ENCODE results near the gene B4GALNT4. TPM values are rescaled to one million over a fixed set of nuclear protein-coding genes. Genes with fewer than 3 reads are reported as not detected.

B4GALNT4 gene
- total RNA-seq, 3 donors from 2014 or later (not counting 1 experiment from before 2014, with no cell fraction given): 0.66 to 1.5 (median 1.5) TPM

GRCh38 chr11:415640-416041 lies 46.3 kb downstream of the B4GALNT4 start:
- H3K9me3 Mint-ChIP-seq: no peaks in the 10 kb centered on the region
- no peak for ATAC-seq
- H3K36me3 ChIP-seq (ENCODE audit: control insufficient read depth, insufficient read depth, low read length): no peaks in the 10 kb centered on the region
- H3K4me1 ChIP-seq (ENCODE audit: control insufficient read depth, insufficient read depth, low read length): peaks cover 46% of the 10 kb centered on the region
- H3K27ac ChIP-seq (ENCODE audit: low read length): peak overlapping the region; percentile 81
- H3K4me1 Mint-ChIP-seq: peaks cover 17 to 49% of the 10 kb centered on the region in 2 donors
- DNase-seq: peak; percentile 23 to 48
- TF ChIP-seq, protein P1, sequence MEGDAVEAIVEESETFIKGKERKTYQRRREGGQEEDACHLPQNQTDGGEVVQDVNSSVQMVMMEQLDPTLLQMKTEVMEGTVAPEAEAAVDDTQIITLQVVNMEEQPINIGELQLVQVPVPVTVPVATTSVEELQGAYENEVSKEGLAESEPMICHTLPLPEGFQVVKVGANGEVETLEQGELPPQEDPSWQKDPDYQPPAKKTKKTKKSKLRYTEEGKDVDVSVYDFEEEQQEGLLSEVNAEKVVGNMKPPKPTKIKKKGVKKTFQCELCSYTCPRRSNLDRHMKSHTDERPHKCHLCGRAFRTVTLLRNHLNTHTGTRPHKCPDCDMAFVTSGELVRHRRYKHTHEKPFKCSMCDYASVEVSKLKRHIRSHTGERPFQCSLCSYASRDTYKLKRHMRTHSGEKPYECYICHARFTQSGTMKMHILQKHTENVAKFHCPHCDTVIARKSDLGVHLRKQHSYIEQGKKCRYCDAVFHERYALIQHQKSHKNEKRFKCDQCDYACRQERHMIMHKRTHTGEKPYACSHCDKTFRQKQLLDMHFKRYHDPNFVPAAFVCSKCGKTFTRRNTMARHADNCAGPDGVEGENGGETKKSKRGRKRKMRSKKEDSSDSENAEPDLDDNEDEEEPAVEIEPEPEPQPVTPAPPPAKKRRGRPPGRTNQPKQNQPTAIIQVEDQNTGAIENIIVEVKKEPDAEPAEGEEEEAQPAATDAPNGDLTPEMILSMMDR (IDR thresholded peaks at IDR 0.05): no peak
- peak overlapping the region; percentile 82 to 84 for H3K27ac Mint-ChIP-seq
- peak overlapping the region; percentile 70 for H3K4me3 ChIP-seq (ENCODE audit: low read length)
- no peaks in the 10 kb centered on the region for H3K9me3 ChIP-seq (ENCODE audit: control insufficient read depth, insufficient read depth, low read length)
- peak overlapping the region; percentile 96 for H3K4me3 Mint-ChIP-seq
- H3K36me3 Mint-ChIP-seq: no peaks in the 10 kb centered on the region
- H3K27me3 Mint-ChIP-seq (ENCODE audit: low read depth in 2 of 2): no peaks in the 10 kb centered on the region
- no peaks in the 10 kb centered on the region for H3K27me3 ChIP-seq (ENCODE audit: control insufficient read depth, insufficient read depth, low read length)
- 19% methylated on average over 5 of the region's 5 CpGs for WGBS (ENCODE audit: insufficient coverage)
- intact Hi-C loops (cut with micrococcal nuclease): loop anchor here (2.0 to 5.0 kb wide), 3 partner anchors 35 to 208 kb away; partner anchors contain the start of genes BET1L, PTDSS2 and RIC8A

DNA sequence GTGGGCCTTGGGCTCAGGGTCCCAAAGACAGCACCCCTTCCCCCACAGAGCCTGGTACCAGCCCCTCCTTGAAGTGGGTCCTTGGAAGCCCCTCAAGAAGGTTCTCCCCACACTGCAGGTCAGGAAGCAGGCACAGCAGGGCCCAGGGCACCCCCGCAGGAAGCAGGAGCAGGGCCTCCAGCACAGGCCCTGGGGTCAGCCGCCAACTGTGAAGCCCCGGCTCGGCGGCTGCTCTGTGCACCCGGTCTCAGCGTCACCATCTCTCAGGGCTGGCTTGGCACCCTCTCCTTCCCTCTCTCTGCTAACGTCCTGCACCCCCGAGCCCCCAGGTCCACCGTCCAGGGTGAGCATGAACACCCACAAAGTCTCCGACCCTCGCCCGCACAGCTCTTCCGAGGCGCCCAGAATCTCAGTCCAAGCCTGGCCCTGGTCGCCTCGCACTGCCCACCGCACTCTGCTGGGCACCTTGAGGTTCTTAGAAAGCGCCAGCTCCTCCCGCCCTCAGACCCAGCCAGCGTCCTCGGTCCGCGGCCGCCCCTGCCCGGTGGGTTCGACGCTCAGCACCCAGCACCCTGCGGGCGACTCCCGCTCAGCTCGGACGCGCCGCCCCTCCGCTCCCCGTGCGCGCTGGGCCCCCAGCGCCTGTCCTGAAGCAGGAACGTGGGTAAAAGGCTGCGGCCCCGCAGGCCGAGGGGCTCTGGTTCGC lies 46.9 kb downstream of the B4GALNT4 start:
- intact Hi-C loops (cut with micrococcal nuclease): loop anchor here (5.0 kb wide), 2 partner anchors 149 to 209 kb away; partner anchors contain the start of genes BET1L and RIC8A
- TF ChIP-seq, protein P1 (IDR thresholded peaks at IDR 0.05): no peak
- H3K9me3 Mint-ChIP-seq: no peaks in the 10 kb centered on the region
- no peaks in the 10 kb centered on the region for H3K36me3 Mint-ChIP-seq
- no peaks in the 10 kb centered on the region for H3K27me3 Mint-ChIP-seq (ENCODE audit: low read depth in 2 of 2)
- no peaks in the 10 kb centered on the region for H3K27me3 ChIP-seq (ENCODE audit: control insufficient read depth, insufficient read depth, low read length)
- peak overlapping the region; percentile 70 for H3K4me3 ChIP-seq (ENCODE audit: low read length)
- H3K4me1 ChIP-seq (ENCODE audit: control insufficient read depth, insufficient read depth, low read length): peaks cover 46% of the 10 kb centered on the region
- 3% methylated on average over 45 of the region's 45 CpGs for WGBS (ENCODE audit: insufficient coverage)
- H3K9me3 ChIP-seq (ENCODE audit: control insufficient read depth, insufficient read depth, low read length): no peaks in the 10 kb centered on the region
- H3K4me1 Mint-ChIP-seq: peaks cover 17 to 49% of the 10 kb centered on the region in 2 donors
- peak overlapping the region; percentile 96 for H3K4me3 Mint-ChIP-seq
- ATAC-seq (peak; percentile 0 to 17 (median 14)), DNase-seq (peak; percentile 19 to 49)
- peak overlapping the region; percentile 82 to 84 for H3K27ac Mint-ChIP-seq
- no peaks in the 10 kb centered on the region for H3K36me3 ChIP-seq (ENCODE audit: control insufficient read depth, insufficient read depth, low read length)
- peak overlapping the region; percentile 81 for H3K27ac ChIP-seq (ENCODE audit: low read length)

DNA sequence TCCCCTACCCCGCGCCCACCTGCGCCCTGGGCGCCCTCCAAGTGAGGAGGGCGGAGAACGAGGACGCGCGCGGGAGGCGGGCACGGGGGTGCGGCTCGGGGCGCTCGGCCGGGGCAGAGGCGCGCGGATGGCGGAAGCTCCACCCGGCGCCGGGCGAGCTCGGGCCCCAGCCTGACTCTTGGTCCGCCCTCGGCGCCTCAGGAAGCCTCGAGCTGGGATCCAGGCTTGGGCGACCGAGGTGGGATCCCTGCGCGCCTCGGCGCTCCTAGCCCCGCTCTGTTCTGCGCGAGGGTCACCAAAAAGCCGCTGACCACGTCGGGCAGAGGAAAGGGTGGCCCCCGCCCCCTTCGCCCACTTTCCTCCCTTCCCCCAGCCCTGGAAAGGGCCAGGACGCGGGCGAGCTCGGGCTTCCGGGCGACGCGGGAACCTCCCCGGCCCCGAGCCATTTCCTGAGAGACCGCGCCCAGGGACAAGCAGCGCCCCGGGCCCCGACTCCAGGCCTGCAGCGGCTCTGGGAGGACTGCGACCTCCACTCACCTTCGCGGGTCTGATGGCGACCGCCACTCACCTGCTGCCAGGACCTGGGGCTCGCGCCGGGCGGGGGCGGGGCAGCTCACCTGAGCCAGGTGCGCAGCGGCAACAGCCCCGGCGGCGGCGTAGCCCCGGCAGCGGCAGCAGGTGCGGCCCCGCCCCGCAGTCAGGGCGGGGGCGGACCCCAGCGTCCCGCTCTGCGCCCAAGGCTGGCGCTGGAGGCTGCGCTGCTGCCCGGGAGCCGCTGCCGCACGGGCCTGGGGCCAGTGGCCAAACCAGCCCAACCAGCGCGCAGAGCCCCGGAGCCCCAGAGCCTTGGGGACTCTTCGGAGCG lies 47.7 kb downstream of the B4GALNT4 start:
- H3K4me3 Mint-ChIP-seq: peak overlapping the region; percentile 96
- H3K36me3 Mint-ChIP-seq: no peaks in the 10 kb centered on the region
- peak; percentile 57 to 65 for DNase-seq
- Histone ChIP-seq H3K27ac (ENCODE audit: low read length) (peak overlapping the region; percentile 81), H3K4me1 (ENCODE audit: control insufficient read depth, insufficient read depth, low read length) (peaks cover 44% of the 10 kb centered on the region), H3K4me3 (ENCODE audit: low read length) (peak overlapping the region; percentile 70), H3K36me3 (ENCODE audit: control insufficient read depth, insufficient read depth, low read length) (no peaks in the 10 kb centered on the region), H3K9me3 (ENCODE audit: control insufficient read depth, insufficient read depth, low read length) (no peaks in the 10 kb centered on the region), H3K27me3 (ENCODE audit: control insufficient read depth, insufficient read depth, low read length) (no peaks in the 10 kb centered on the region)
- H3K27ac Mint-ChIP-seq: peak overlapping the region in 1 of 2 donors; percentile 84
- 1% methylated on average over 97 of the region's 97 CpGs for WGBS (ENCODE audit: insufficient coverage)
- intact Hi-C loops (cut with micrococcal nuclease): loop anchor here (5.0 kb wide), 2 partner anchors 150 to 210 kb away; partner anchors contain the start of genes BET1L and RIC8A
- no peaks in the 10 kb centered on the region for H3K27me3 Mint-ChIP-seq (ENCODE audit: low read depth in 2 of 2)
- TF ChIP-seq, protein P1 (IDR thresholded peaks at IDR 0.05): no peak
- H3K9me3 Mint-ChIP-seq: no peaks in the 10 kb centered on the region
- H3K4me1 Mint-ChIP-seq: peaks cover 17 to 49% of the 10 kb centered on the region in 2 donors
- ATAC-seq: peak; percentile 47 to 66 (median 56)
